Superior temporal gyrus (tissue), 1 donor: Measurements from ENCODE around the gene MAPK12.
"Not testable (repeated sequence)": the region's sequence is repeated elsewhere in the genome, so short reads cannot be mapped to it uniquely, and the experiment has no call there.

ENCODE experiments used
- DNase-seq: peaks from one replicate; pipeline ENCODE4 v3.0.0-alpha.2; 2016; ENCODE audit errors: extremely low spot score

Gene MAPK12

DNA sequence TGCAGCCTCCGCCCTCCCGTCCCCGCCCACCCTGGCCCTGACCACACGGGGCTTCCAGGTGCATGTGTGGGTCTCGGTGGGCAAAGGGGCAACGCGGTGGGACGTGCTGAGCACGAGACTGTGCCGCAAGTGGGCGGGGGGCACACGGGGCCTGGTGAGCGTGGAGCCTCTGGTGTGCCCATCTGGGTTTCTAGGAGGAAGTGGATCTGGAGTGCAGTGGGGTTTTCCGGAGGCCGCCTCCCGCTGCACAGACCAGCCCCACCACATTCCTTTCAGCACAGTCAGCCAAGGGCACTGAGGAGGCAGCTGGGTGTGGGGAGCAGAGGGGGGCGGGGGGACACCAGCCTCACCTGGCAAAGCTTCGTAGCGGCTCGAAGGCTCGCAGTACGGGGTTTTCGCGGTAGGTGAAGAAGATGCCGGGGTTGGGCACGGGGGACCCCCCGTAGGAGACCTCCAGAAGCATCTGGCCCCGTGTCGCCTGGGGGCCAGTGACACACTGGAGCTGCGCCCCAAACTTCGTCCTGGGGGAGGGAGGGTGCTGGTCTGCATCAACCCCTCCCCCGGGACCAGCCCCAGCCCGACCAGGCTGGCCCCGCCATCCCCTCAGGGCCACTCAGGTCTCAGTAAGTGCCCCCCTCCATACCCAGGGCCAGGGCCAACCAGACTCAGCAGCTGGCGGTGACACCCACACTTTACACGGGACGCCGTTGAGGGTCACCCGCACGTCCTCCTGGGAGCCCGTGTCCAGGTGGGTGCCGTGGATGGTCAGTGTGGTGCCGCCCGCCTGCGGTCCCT, 21.1 kb upstream of the MAPK12 start:
- DNase-seq: no peak

DNA sequence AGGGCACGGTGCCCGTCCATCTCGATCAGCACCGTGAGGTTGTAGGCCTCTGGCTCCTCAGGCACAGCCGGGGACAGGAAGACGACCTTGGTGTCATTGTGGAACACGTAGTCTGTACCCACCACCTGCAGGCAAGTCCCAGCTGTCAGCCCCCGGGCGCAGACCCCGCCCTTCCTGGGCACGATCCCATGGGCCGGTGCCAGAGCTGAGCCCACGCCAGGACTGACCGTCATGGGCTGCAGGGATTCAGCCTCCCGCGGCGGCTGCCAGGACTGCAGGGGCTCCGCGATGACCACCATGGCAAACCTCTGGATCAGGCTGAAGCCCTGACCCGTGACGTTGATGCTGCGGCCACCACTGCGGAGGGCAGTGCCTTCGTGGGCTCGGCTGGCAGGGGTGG, 20.5 kb upstream of the MAPK12 start:
- DNase-seq: no peak

DNA sequence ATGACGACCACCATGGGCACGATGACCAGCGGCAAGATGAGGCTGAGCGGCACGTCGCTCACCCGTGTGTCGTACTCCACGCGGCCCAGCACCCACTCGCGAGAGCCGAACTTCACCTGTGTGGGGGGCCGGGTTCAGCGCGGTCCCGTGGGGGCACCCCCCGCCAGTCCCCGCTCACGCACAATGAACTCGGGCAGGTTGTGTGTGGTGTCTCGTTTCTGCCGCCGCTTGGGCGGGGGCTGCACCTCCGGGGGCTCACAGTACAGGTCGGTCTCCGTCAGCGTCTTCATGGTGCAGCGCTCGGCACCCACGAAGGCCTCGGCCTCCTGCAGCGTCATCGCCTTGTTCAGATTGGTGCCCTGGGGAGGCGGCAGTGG, 19.9 kb upstream of the MAPK12 start:
- no peak for DNase-seq

DNA sequence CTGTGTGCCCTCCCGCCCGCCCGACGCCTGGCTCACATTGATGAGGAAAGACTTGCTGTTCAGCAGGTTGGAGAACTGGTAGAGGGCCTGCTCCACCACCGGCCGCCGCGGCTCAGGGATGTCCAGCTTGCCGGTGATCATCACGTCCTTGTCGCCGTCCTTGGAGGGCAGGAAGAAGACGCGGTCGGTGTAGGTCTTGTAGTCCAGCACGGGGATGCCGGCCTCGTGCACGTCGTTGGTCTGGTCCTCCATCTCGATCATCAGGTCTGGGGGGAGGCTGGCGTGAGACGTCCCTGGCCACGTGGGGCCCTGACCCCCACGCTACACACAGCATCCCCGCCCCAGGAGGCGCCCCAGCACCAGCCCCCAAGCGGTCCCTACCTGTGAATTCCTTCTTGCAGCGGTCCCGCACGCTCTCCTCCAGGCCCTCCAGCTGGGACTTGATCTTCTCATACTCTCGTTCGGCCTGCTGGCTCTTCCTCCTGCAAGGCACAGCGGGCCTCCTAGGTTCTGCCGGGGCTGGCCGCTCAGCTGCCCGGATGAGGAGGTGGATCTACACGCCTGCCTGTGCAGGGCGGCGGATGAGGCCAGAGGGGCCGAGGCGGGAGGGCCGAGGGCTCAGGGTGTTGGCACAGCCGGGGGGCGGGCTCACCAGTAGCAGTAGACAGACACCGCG, 19.4 kb upstream of the MAPK12 start:
- DNase-seq: no peak

DNA sequence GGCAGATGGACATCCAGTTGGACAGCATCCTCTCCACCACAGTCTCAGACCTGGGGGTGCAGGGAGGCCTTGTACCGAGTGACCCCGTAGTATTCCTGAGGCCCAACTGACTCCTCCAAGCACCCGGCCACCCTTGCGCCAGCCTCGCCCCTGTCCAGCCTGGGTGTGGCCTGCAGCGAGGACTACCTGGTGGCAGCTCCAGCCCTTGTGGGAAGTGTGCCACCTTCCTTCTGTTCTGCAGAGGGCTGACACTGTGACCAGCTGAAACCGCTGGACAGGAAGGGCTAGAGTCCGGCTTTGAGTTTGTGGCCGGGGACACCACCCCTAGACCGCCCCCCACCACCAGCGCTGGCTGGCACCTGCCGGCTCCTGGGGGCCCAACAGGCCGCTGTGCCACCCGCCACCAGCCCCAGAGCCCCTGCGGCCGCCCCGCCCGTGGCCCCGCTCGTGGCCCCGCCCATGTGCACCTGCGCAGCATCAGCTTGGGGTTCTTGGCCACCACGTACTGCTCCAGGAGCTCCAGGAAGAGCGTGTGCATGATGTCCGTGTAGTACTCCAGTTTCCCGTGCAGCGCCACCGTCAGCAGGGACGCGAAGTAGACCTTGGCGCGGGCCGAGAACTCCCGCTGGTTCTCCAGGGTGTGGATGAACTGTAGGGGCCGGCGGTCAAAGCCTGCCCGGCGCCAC, 18.7 kb upstream of the MAPK12 start:
- DNase-seq: no peak

GRCh38 chr22:50278956-50279619, 17.6 kb upstream of the MAPK12 start:
- no peak for DNase-seq

DNA sequence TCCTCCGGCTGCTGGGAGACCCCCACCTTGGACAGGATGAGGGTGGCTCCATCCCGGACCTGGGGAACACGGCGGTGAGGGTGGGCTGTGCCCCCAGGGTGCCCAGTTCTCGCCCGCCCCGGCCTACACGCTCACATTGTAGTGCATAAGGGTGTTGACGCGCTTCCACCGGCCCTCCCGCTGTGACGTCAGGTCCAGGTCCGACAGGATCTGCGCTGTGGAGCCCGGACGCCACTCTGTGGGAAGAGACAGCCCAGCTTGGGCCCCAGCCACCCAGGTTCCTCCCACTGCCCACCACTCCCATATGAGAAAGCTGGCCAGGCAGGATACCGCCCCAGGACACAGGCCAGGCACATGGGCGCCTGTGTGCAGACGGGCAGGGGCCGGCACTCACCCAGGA, 17.0 kb upstream of the MAPK12 start:
- DNase-seq: no peak

DNA sequence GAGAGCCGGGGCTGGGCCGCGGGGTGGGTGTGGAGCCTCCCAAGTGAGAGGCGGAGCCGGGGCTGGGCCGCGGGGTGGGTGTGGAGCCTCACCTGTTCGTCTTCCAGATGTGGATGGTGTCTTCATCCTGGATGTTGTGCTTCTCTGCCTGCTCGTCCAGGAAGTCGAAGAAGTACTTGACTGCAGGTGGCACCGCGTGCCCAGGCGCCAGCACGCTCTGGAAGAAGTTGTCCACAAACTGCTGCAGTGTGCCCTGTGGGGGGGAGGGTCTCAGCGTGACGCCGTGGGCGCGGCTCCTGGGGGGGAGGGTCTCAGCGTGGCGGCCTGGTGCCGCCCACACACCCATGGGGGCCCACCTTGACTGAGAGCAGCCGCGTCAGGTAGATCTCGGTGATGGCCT, 16.3 kb upstream of the MAPK12 start:
- no peak for DNase-seq

DNA sequence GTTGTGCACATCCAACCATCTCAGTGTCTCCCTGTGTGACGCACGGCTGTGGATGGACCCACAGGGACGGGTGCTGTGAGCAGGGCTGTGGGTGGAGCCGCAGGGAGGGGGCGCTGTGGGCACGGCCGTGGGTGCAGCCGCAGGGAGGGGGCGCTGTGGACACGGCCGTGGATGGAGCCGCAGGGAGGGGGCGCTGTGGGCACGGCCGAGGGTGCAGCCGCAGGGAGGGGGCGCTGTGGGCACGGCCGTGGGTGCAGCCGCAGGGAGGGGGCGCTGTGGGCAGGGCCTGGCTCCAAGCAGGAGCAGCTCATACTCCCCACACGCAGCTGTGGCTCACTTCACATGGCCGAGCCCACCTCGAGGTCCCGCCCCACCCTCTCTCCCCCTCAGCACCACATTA, 14.7 kb upstream of the MAPK12 start:
- DNase-seq: peak; percentile 89

GRCh38 chr22:50275181-50276055, 13.9 kb upstream of the MAPK12 start:
- no peak for DNase-seq

DNA sequence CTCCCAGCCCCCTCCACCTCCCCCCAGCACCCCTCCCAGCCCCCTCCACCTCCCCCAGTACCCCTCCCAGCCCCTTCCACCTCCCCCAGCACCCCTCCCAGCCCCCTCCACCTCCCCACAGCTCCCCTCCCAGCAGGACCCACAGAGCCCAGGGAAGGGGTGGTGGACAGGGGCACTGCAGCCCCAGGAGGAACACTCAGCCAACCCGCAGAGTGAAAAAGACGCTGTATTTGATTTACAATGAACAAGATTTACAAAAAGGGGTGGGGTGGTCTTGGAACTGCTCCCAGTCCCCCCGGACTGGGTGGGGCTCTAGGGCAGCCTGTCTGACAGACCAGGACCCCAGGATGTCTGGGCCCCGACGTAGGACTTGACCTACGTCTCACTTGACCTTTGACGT, 13.3 kb upstream of the MAPK12 start:
- no peak for DNase-seq

DNA sequence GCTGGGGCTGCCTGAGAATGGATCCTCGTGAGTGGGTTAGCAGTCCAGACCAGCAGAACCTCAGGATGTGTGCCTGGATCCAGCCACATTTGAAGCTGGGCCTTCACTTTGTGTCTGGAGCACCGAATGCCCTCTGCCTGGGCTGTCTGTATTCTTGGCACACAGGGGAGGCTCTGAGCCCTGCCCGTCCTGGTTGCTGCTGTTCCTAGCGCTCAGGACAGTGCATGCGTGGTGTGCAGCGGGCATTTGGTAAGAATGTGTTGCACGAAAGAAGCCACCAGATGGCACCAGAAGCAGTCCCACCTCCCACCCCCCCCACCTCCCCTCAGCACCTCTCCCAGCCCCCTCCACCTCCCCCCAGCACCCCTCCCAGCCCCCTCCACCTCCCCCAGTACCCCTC, 12.8 kb upstream of the MAPK12 start:
- no peak for DNase-seq

GRCh38 chr22:50273781-50274180, 12.3 kb upstream of the MAPK12 start:
- DNase-seq: not testable (repeated sequence)

GRCh38 chr22:50273352-50273751, 11.9 kb upstream of the MAPK12 start:
- not testable (repeated sequence) for DNase-seq

GRCh38 chr22:50272044-50272802, 10.7 kb upstream of the MAPK12 start:
- DNase-seq: no peak

DNA sequence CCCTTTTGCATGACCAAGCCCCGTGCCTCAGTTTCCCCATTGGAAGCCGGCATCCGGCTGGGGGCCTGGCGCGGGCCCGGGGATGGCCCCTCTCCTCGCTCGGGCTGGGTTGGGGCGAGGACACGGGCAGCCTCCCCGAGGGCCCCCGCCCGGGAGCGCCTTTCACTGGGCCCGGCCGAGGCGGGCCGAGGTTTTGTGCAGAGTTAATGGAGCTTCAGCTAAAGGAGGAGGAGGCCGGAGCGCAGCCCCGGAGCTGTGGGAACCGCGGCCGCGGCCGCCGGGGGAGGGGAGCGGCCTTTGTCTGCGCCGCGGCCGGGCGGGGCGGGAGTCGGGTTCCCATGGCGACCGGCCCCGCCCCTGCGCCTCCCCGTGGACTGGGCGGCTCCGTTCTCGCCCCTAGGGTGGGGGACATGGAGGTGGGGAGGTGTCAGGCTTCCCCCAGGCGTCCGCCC, 10.1 kb upstream of the MAPK12 start:
- DNase-seq: no peak

DNA sequence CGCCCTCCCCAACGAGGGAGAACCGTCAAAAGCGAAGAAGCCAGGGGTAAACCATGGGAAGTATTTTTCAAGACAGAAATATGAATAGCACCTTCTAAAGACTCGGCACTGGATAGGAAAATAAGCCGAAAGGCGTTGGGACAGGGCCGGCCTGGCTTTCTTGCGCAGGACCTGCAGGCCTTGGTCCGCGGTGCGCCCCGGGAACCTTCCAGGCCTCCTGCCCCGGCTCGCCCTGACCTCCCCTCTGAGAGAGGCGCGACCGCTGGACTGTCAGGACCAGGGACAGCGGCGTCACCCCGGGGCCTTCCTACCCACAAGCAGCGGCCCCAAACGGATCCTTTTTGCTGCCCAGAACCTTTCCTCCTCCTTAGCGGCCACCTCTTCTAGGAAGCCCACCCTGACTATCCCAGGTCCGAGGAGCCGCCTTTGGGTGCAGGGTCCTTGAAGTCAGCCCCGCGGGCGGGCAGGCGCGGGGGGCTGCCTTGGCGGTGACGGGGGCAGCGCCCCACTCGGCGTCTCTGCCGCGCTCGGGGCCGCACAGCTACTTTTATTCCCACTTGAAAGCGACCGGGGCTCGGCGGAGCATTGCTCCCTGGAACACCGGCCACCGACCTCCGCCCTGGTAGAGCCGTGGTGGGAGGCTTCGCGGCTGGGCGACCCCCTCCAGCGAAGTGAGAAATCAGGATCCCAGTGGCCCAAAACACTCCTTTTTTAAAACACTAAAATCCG, 9.3 kb upstream of the MAPK12 start:
- DNase-seq: no peak

DNA sequence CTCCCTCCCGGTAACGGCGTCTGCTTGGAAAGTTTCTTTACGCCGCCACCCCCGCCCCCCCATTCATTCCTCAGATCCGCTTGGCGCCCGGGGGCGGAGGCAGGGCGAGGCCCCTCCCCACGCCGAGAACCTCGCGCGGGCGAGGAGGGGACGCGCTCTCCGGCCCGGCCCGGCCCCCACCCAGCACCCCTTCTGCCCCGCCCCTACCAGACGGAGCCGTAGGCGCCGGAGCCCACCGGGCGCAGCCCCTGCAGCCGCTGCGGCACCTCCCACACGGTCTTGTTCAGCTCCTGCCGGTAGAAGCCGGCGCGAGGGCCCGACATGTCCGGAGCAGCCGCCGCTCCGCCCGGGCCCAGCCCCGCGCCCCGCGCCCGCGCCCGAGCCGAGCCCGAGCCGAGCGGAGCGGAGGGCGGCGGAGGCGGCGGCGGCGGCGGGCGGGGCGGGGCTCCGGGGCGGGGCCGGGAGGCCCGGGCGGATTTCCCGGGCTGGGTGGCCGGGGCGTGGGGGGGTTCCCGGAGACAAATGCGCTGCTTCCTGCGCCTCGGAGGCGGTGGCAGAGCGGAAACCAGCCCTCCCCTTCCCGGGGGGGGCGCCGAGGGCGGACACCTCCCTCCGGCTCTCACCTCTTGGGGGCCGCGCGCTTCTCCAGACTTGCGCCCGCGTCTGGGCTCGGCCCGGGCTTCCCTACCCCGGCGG, 8.6 kb upstream of the MAPK12 start, which contains the start of gene MAPK11:
MAPK11 (minus strand) TSS at position 411 of the 696 bp plus-strand sequence; CDS start at position 323, 88 bp downstream.
- no peak for DNase-seq

- DNase-seq: no peak
Measured at GRCh38 chr22:50269573-50269969, 8.1 kb upstream of the MAPK12 start.
